ENCODE results near the gene ARL6IP4. TPM values are rescaled to one million over a fixed set of nuclear protein-coding genes. Genes with fewer than 3 reads are reported as not detected.

ARL6IP4 gene
- total RNA-seq, 1 experiment from 2014 or later = 162 TPM

DNA sequence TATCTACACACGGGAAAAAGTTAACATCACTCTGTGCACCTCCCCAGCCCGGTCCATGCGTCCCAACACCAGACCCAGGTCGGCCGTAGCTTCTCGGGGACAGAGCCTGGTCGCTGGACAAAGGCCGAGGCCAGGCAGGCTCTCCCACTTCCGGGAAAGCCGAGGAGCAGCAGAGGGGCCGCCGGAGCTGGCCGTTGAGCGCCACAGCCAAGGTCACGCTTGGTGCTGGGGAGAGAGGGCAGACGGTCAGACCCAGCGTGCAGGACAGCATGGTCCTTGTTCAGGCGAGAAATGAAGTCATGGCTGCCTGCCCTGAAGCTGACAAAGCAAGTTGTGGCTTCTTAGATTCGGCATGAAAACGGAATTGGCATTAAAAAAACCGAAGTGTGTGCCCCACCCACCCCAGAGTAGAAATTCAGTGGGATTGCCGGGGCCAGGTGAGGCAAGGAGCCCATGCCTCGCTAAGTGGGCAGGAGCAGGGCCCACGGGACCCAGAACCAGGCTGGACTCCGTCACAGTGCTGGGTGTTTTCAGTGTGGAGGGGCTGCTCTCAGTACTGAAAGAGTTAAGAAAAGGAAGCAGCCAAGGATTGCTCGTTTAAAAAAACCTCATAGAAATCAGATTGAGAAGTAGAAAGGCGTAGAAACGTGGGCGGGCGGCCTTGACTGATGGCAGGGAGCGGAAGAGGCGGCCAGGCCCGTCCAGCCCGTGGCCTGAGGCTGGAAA is 4.3 kb downstream of the ARL6IP4 start:
- Histone ChIP-seq H3K27ac (no peak overlapping the region), H3K4me3 (no peak overlapping the region), H3F3A (ENCODE audit: insufficient read depth, low read depth) (peaks cover 6% of the 10 kb centered on the region; the same call in 1 of the 2 replicates), H4K20me1 (ENCODE audit: insufficient read depth) (no peaks in the 10 kb centered on the region), H3K9me3 (ENCODE audit: insufficient read depth, low read depth) (no peaks in the 10 kb centered on the region), H2AFZ (no peak overlapping the region), H3K9me2 (ENCODE audit: insufficient read depth) (no peaks in the 10 kb centered on the region), H3K4me2 (no peak overlapping the region), H3K36me3 (ENCODE audit: low read depth) (no peaks in the 10 kb centered on the region), H3K4me1 (replicated peaks; ENCODE audit: insufficient read depth) (peaks cover 7% of the 10 kb centered on the region; the same call in 1 of the 2 replicates), H3K27me3 (ENCODE audit: insufficient read depth, low read depth) (no peaks in the 10 kb centered on the region), H3K79me2 (ENCODE audit: low read depth) (peaks cover 19% of the 10 kb centered on the region)
- DNase-seq = no peak
- intact Hi-C loops (cut with micrococcal nuclease; ENCODE audit: unreplicated experiment) = loop anchor here (10.0 kb wide), 1 partner anchor 180 kb away; no protein-coding TSS in a partner anchor
- ChIA-PET CTCF (no interaction called here), POLR2A (ENCODE audit: unreplicated experiment) (no interaction called here)
- BruUV-seq (replicated peaks) = no TSS peak
- TF ChIP-seq EZH2 (IDR thresholded peaks at IDR 0.05; ENCODE audit: low read depth) = no peak
- TF ChIP-seq, protein P1, sequence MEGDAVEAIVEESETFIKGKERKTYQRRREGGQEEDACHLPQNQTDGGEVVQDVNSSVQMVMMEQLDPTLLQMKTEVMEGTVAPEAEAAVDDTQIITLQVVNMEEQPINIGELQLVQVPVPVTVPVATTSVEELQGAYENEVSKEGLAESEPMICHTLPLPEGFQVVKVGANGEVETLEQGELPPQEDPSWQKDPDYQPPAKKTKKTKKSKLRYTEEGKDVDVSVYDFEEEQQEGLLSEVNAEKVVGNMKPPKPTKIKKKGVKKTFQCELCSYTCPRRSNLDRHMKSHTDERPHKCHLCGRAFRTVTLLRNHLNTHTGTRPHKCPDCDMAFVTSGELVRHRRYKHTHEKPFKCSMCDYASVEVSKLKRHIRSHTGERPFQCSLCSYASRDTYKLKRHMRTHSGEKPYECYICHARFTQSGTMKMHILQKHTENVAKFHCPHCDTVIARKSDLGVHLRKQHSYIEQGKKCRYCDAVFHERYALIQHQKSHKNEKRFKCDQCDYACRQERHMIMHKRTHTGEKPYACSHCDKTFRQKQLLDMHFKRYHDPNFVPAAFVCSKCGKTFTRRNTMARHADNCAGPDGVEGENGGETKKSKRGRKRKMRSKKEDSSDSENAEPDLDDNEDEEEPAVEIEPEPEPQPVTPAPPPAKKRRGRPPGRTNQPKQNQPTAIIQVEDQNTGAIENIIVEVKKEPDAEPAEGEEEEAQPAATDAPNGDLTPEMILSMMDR (conservative IDR thresholded peaks at IDR 0.05) = no peak

DNA sequence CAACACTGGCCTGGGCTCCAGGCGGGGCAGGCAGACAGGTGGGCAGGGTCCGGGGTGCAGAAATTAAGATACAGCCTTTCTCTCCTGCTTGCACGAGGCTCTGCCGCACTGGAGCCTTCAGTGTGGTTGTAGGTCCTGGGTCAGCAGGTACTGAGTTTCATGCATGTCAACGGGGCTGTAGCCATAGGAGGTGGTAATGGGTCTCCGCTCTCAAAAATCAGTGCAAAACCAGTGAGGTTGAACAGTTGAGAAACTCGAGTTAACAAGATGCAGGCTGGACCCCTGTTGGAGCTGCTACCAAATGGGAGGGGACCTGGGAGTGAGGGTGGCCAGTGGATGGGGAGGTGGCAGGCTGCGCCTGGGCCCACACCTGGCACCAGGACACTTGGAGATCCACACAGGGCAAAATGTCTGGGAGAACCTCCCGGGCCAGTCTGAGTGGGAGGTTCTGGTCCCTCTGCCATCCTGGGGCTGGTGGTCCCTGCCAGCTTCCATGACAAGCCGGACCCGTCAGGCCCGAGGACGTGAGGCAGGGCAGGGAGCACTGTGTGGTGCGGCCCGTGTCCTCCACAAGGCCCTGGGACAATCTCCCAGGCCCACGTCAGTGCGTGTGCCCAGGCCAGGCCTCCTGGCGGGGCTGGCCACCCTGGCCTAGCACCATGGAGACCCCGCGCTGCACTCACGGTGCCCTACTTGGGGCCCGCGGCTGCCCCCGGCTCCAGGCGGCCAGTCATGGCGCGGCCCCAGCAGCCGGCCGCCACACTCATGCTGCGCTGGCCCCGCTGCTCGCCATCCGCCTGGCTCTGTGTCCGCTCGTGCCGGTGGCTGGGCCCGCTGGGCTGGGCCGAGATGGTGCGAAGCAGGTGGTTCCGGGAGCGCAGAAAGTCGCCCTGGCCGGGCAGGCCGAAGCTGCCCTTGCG is 5.1 kb downstream of the ARL6IP4 start:
- Histone ChIP-seq H3K36me3 (ENCODE audit: low read depth) (no peaks in the 10 kb centered on the region), H3K4me2 (no peak overlapping the region), H3K9me2 (ENCODE audit: insufficient read depth) (no peaks in the 10 kb centered on the region), H3F3A (ENCODE audit: insufficient read depth, low read depth) (peaks cover 6% of the 10 kb centered on the region; the same call in 1 of the 2 replicates), H3K4me1 (replicated peaks; ENCODE audit: insufficient read depth) (peaks cover 7% of the 10 kb centered on the region; the same call in 1 of the 2 replicates), H3K9me3 (ENCODE audit: insufficient read depth, low read depth) (no peaks in the 10 kb centered on the region), H2AFZ (no peak overlapping the region), H3K79me2 (ENCODE audit: low read depth) (peaks cover 19% of the 10 kb centered on the region), H3K27ac (no peak overlapping the region), H4K20me1 (ENCODE audit: insufficient read depth) (no peaks in the 10 kb centered on the region), H3K27me3 (ENCODE audit: insufficient read depth, low read depth) (no peaks in the 10 kb centered on the region), H3K4me3 (no peak overlapping the region)
- BruUV-seq (replicated peaks) = no TSS peak
- intact Hi-C loops (cut with micrococcal nuclease; ENCODE audit: unreplicated experiment) = loop anchor here (10.0 kb wide), 1 partner anchor 179 kb away; no protein-coding TSS in a partner anchor
- DNase-seq = no peak
- no peak for TF ChIP-seq EZH2 (IDR thresholded peaks at IDR 0.05; ENCODE audit: low read depth)
- TF ChIP-seq, protein P1 (conservative IDR thresholded peaks at IDR 0.05) = no peak
- ChIA-PET CTCF (no interaction called here), POLR2A (ENCODE audit: unreplicated experiment) (no interaction called here)

DNA sequence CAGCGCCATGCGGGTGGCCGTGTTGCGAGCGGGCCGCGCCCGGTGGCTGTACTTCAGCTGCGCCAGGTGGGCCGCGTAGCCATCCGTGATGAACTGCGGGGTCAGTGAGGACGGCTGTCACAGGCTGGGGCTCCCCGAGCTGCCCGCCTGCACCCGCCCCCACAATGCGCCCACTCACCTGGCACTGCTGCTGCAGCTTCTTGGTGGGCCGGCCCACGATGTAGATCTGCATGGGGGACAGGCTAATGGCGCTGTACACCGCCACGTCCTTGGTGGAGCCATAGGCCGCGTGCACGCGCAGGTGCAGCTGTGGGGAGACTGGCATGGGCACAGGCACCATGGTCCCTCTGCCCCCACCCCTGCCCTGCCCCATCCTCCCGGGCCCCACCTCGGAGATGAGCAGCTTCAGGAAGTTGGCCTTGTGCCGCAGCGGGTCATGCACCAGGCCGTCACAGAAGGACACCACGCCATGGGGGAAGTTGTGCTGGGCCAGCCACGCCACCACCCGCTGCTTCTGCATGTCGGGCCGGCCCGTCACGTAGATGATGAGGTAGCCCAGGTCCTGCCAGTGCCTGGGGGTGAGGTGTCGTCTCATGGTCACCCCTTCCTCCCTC is 5.9 kb downstream of the ARL6IP4 start:
- no peaks in the 10 kb centered on the region for H3K36me3 ChIP-seq (ENCODE audit: low read depth)
- TF ChIP-seq, protein P1 (conservative IDR thresholded peaks at IDR 0.05) = no peak
- no peak for TF ChIP-seq EZH2 (IDR thresholded peaks at IDR 0.05; ENCODE audit: low read depth)
- DNase-seq = no peak
- intact Hi-C loops (cut with micrococcal nuclease; ENCODE audit: unreplicated experiment) = loop anchor here (10.0 kb wide), 1 partner anchor 178 kb away; no protein-coding TSS in a partner anchor
- no peaks in the 10 kb centered on the region for H3K27me3 ChIP-seq (ENCODE audit: insufficient read depth, low read depth)
- no peak overlapping the region for H2AFZ ChIP-seq
- no peaks in the 10 kb centered on the region for H4K20me1 ChIP-seq (ENCODE audit: insufficient read depth)
- peaks cover 7% of the 10 kb centered on the region; the same call in 1 of the 2 replicates for H3K4me1 ChIP-seq (replicated peaks; ENCODE audit: insufficient read depth)
- H3K4me3 ChIP-seq = no peak overlapping the region
- H3F3A ChIP-seq (ENCODE audit: insufficient read depth, low read depth) = peaks cover 6% of the 10 kb centered on the region; the same call in 1 of the 2 replicates
- H3K9me2 ChIP-seq (ENCODE audit: insufficient read depth) = no peaks in the 10 kb centered on the region
- ChIA-PET POLR2A (ENCODE audit: unreplicated experiment) (no interaction called here), CTCF (no interaction called here)
- H3K79me2 ChIP-seq (ENCODE audit: low read depth) = peaks cover 14% of the 10 kb centered on the region
- no TSS peak for BruUV-seq (replicated peaks)
- H3K9me3 ChIP-seq (ENCODE audit: insufficient read depth, low read depth) = no peaks in the 10 kb centered on the region
- no peak overlapping the region for H3K27ac ChIP-seq
- no peak overlapping the region for H3K4me2 ChIP-seq
